Endothelial cell of umbilical vein (primary cell): ENCODE measurements around the gene FANCL. TPM values are rescaled to one million over a fixed set of nuclear protein-coding genes. Genes with fewer than 3 reads are reported as not detected.

Source experiments
- BruUV-seq: library from RNA; stranded (reverse); fragments of 400-500 nt; replicated peaks from 2 replicates; lab custom pipeline; 2021; lab: Mats Ljungman, UMichigan
- CTCF ChIA-PET: fragments of 300-600, 350-600 bp; sonication (Branson Sonifier 250); formaldehyde crosslinking; loops from one replicate; lab custom pipeline; 2021; ENCODE audit warnings: antibody characterized with exemption, inconsistent platforms; lab: Charles Lee
- POLR2A ChIA-PET: fragments of 300-600, 350-600 bp; sonication (Branson Sonifier 250); formaldehyde crosslinking; loops from one replicate; lab custom pipeline; 2021; ENCODE audit warnings: antibody characterized with exemption, inconsistent platforms; lab: Charles Lee
- DNase-seq: peaks from one replicate; pipeline ENCODE4 v3.0.0-alpha.2; 2011; ENCODE audit warnings: low read depth, low spot score
- FAIRE-seq: peaks from 2 replicates; lab custom pipeline; 2011; peaks lifted over from hg19 to GRCh38; lab: Jason Lieb, UNC
- H2AFZ ChIP-seq: 2 replicates; pipeline ENCODE4 v1.6.0; 2012; ENCODE audit warnings: low read depth, low read length, control low read depth, inconsistent platforms
- H3K27ac ChIP-seq: 2 replicates; pipeline ENCODE4 v1.5.1; 2011; ENCODE audit warnings: low read depth, mild to moderate bottlenecking, control low read depth, low read length, moderate library complexity; ENCODE audit not compliant: insufficient read depth
- H3K27me3 ChIP-seq, 2 experiments: 2 replicates each; pipeline versions ENCODE4 v1.6.0 to v1.6.1; 2011; ENCODE audit warnings: low read length in 2 of 2, mixed read lengths in 1 of 2; ENCODE audit not compliant: control insufficient read depth in 2 of 2, insufficient read depth in 2 of 2
- H3K36me3 ChIP-seq, 2 experiments: 2 replicates in 1 of 2; 3 replicates in 1 of 2; pipeline ENCODE4 v1.5.1; 2011; ENCODE audit warnings: low read length in 2 of 2, mild to moderate bottlenecking in 1 of 2, moderate library complexity in 1 of 2; ENCODE audit not compliant: control insufficient read depth in 2 of 2, insufficient read depth in 2 of 2; ENCODE audit errors: extremely low read depth in 1 of 2
- H3K4me1 ChIP-seq: 3 replicates; pipeline ENCODE4 v1.5.1; 2011; ENCODE audit warnings: mild to moderate bottlenecking, low read length; ENCODE audit not compliant: control insufficient read depth, insufficient read depth; ENCODE audit errors: extremely low read depth
- H3K4me2 ChIP-seq: 2 replicates; pipeline ENCODE4 v1.6.1; 2011; ENCODE audit warnings: low read length, control low read depth, mixed read lengths; ENCODE audit not compliant: insufficient read depth
- H3K4me3 ChIP-seq, 3 experiments: fragments of 200-600 bp in 1 of 3; sonication (generic), shearing (Covaris generic) in 1 of 3; replicated peaks in 1 of 3; 2 replicates each; pipeline ENCODE4 v1.5.1; 2011 to 2016; ENCODE audit warnings: control low read depth in 3 of 3, low read length in 3 of 3, mild to moderate bottlenecking in 2 of 3, inconsistent platforms in 1 of 3, low read depth in 1 of 3, moderate library complexity in 1 of 3; ENCODE audit not compliant: insufficient read depth in 1 of 3
- H3K79me2 ChIP-seq: 2 replicates; pipeline ENCODE4 v1.6.0; 2012; ENCODE audit warnings: low read length, inconsistent platforms; ENCODE audit not compliant: control insufficient read depth, insufficient read depth
- H3K9ac ChIP-seq: replicated peaks from 2 replicates; pipeline ENCODE3; 2011; ENCODE audit warnings: low read length, control low read depth; ENCODE audit not compliant: insufficient read depth; ENCODE audit errors: extremely low read depth
- H3K9me1 ChIP-seq: replicated peaks from 3 replicates; pipeline ENCODE4 v1.6.0; 2011; ENCODE audit warnings: mild to moderate bottlenecking, low read length; ENCODE audit not compliant: control insufficient read depth, insufficient read depth; ENCODE audit errors: extremely low read depth
- H3K9me3 ChIP-seq: replicated peaks from 2 replicates; pipeline ENCODE4 v1.5.1; 2012; ENCODE audit warnings: low read length, inconsistent platforms; ENCODE audit not compliant: control insufficient read depth, insufficient read depth
- H4K20me1 ChIP-seq: replicated peaks from 2 replicates; pipeline ENCODE3; 2011; ENCODE audit warnings: mild to moderate bottlenecking, low read length; ENCODE audit not compliant: control insufficient read depth, insufficient read depth; ENCODE audit errors: extremely low read depth
- EZH2 ChIP-seq: IDR thresholded peaks from 2 replicates; pipeline ENCODE4 v1.6.1; 2012; ENCODE audit warnings: borderline replicate concordance, low read depth, mild to moderate bottlenecking, moderate library complexity, low read length, inconsistent platforms; ENCODE audit not compliant: severe bottlenecking
- FOS ChIP-seq: IDR thresholded peaks from 2 replicates; pipeline ENCODE4 v1.6.1; 2011; ENCODE audit warnings: mild to moderate bottlenecking, low read length, moderate library complexity, borderline replicate concordance; ENCODE audit not compliant: insufficient read depth
- GATA2 ChIP-seq: IDR thresholded peaks from 2 replicates; pipeline ENCODE4 v1.7.0; 2011; ENCODE audit warnings: low read depth, mild to moderate bottlenecking, moderate library complexity, mixed read lengths, low read length; ENCODE audit not compliant: insufficient read length, insufficient read depth
- JUN ChIP-seq: IDR thresholded peaks from 2 replicates; pipeline ENCODE4 v1.6.1; 2011; ENCODE audit warnings: borderline replicate concordance, low read depth; ENCODE audit not compliant: insufficient read length, insufficient read depth
- MYC ChIP-seq: IDR thresholded peaks from one replicate; pipeline ENCODE4 v1.6.1; 2011; ENCODE audit warnings: mild to moderate bottlenecking, low read depth, low read length
- POLR2A ChIP-seq: IDR thresholded peaks from 2 replicates; pipeline ENCODE4 v1.6.1; 2012; ENCODE audit warnings: low read depth, mild to moderate bottlenecking, control low read depth, low read length
- POLR2AphosphoS5 ChIP-seq: IDR thresholded peaks from 2 replicates; pipeline ENCODE4 v1.6.1; 2012; ENCODE audit warnings: low read depth, mild to moderate bottlenecking, control low read depth, low read length, moderate library complexity; ENCODE audit not compliant: insufficient read depth
- dilution Hi-C: fragments of 300-500 bp; cut with MboI; formaldehyde crosslinking; loops from one replicate; pipeline ENCODE4 v1.15.0; 2019; ENCODE audit warnings: low sequenced_read_pairs; ENCODE audit not compliant: extremely low pct_ligation_motif_present
- intact Hi-C: fragments of 100-400 bp; cut with micrococcal nuclease; formaldehyde crosslinking; loops from one replicate; pipeline ENCODE4 v1.10.0; 2022
- polyA plus RNA-seq, 4 experiments: library from polyadenylated mRNA; depleted of rRNA in 3 of 4; stranded (reverse) in 3 of 4; unstranded in 1 of 4; fragments of >200 nt; gene quantifications; 2 replicates each; pipeline versions ENCODE4 v1.2.1 to v1.2.3, GENCODE V29; 2011 to 2012; ENCODE audit warnings: missing spikeins in 1 of 4
- total RNA-seq: library from RNA; stranded (reverse); gene quantifications from 2 replicates; pipeline ENCODE4 v1.2.3, GENCODE V29; 2021
- TF ChIP-seq, protein P1 (sequence below): IDR thresholded peaks from 2 replicates; pipeline ENCODE4 v1.6.1; 2011; ENCODE audit not compliant: insufficient read depth, insufficient read length
- TF ChIP-seq, protein P2 (sequence below), 2 donors: IDR thresholded peaks; 1 replicate in 1 of 2; 2 replicates in 1 of 2; pipeline ENCODE4 v1.5.1; 2011; ENCODE audit warnings: low read length in 2 of 2, mild to moderate bottlenecking in 2 of 2, moderate library complexity in 2 of 2, control low read depth in 1 of 2, inconsistent platforms in 1 of 2, low read depth in 1 of 2; ENCODE audit not compliant: insufficient read depth in 1 of 2; ENCODE audit errors: extremely low read depth in 1 of 2

FANCL gene
- total and polyA plus RNA-seq, 2 donors (not counting 3 experiments of a cell fraction or from before 2014, with no cell fraction given) = 10.3 to 15.8 TPM

DNA sequence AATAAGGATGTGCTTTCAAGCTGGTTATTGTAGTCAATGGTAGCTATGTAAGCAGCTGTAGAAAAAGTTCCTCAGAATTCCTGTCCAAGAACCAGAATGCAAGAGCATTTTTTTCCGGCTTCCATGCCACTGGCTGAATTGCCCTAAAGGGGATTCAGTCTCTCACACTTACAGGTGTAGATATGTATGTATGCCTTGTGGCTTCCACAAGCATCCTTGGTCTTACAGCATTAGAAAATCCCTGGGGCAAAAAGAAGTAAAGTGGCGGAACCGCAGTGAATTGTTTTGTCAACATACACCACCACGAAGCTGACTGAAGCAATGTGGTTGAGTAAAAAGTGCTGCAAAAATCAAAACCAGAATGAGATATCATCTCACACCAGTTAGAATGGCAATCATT is 54.6 kb downstream of the FANCL start:
- intact Hi-C loops = no loop called here
- Histone ChIP-seq H3K79me2 (no peaks in the 10 kb centered on the region), H3K9me3 (no peaks in the 10 kb centered on the region), H3K4me2 (no peak overlapping the region), H3K4me3 (no peak overlapping the region), H2AFZ (no peak overlapping the region), H3K27me3 (no peaks in the 10 kb centered on the region), H3K27ac (no peak overlapping the region), H3K9me1 (peaks cover 2% of the 10 kb centered on the region), H3K4me1 (no peaks in the 10 kb centered on the region), H3K9ac (no peak overlapping the region), H4K20me1 (no peaks in the 10 kb centered on the region), H3K36me3 (no peaks in the 10 kb centered on the region)
- TF ChIP-seq, protein P1, sequence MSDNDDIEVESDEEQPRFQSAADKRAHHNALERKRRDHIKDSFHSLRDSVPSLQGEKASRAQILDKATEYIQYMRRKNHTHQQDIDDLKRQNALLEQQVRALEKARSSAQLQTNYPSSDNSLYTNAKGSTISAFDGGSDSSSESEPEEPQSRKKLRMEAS = no peak
- TF ChIP-seq JUN (no peak), POLR2A (no peak), POLR2AphosphoS5 (no peak), GATA2 (no peak), FOS (no peak), MYC (no peak), EZH2 (no peak)
- TF ChIP-seq, protein P2, sequence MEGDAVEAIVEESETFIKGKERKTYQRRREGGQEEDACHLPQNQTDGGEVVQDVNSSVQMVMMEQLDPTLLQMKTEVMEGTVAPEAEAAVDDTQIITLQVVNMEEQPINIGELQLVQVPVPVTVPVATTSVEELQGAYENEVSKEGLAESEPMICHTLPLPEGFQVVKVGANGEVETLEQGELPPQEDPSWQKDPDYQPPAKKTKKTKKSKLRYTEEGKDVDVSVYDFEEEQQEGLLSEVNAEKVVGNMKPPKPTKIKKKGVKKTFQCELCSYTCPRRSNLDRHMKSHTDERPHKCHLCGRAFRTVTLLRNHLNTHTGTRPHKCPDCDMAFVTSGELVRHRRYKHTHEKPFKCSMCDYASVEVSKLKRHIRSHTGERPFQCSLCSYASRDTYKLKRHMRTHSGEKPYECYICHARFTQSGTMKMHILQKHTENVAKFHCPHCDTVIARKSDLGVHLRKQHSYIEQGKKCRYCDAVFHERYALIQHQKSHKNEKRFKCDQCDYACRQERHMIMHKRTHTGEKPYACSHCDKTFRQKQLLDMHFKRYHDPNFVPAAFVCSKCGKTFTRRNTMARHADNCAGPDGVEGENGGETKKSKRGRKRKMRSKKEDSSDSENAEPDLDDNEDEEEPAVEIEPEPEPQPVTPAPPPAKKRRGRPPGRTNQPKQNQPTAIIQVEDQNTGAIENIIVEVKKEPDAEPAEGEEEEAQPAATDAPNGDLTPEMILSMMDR (IDR thresholded peaks at IDR 0.05; ENCODE audit: extremely low read depth in 1 of 2, insufficient read depth in 1 of 2, low read depth in 1 of 2, low read length in 2 of 2) = no peak
- no TSS peak for BruUV-seq
- DNase-seq (no peak), FAIRE-seq (no peak)
- CTCF ChIA-PET = no interaction called here
- dilution Hi-C loops = no loop called here
- POLR2A ChIA-PET = no interaction called here
